ENCODE data around the gene ERC2. TPM values are rescaled to one million over a fixed set of nuclear protein-coding genes. Genes with fewer than 3 reads are reported as not detected.
A peak's percentile ranks its signal among the peaks of the same experiment; 100 is the strongest.

Gene ERC2
- total and polyA plus RNA-seq, 2 of the 13 experiments (the other 11 are each of a cell fraction or from before 2014, with no cell fraction given) = 0.16 to 0.22 TPM

- FAIRE-seq (no peak), DNase-seq (ENCODE audit: low spot score) (peak; percentile 4), ATAC-seq (peak; percentile 30; the same call in 1 of the 3 replicates)
- WGBS (ENCODE audit: low lambda C conversion rate) = 0% methylated on average over 1 of the region's 1 CpG
- Histone ChIP-seq H3K9ac (ENCODE audit: insufficient read depth, low read depth, low read length) (no peak overlapping the region), H3K79me2 (ENCODE audit: insufficient read depth, low read length) (no peaks in the 10 kb centered on the region), H3K4me2 (ENCODE audit: low read depth, low read length) (no peak overlapping the region), H4K20me1 (ENCODE audit: insufficient read depth, low read length) (no peaks in the 10 kb centered on the region), H3K9me3 (ENCODE audit: low read length) (no peaks in the 10 kb centered on the region), H3K27ac (ENCODE audit: extremely low read length, insufficient read depth, low read length) (no peak overlapping the region), H2AFZ (ENCODE audit: low read length) (no peak overlapping the region), H3K4me3 (replicated peaks in 1 of 3; ENCODE audit: insufficient read depth in 1 of 3, low read depth in 2 of 3, low read length in 3 of 3) (no peak overlapping the region), H3K27me3 (ENCODE audit: control insufficient read depth in 1 of 2, insufficient read depth in 2 of 2, low read length in 2 of 2) (no peaks in the 10 kb centered on the region), H3K36me3 (replicated peaks in 1 of 2; ENCODE audit: control insufficient read depth in 1 of 2, insufficient read depth in 2 of 2, low read length in 2 of 2) (no peaks in the 10 kb centered on the region), H3K4me1 (ENCODE audit: insufficient read depth, low read length) (no peaks in the 10 kb centered on the region)
- no TSS peak for BruUV-seq (replicated peaks)
- intact Hi-C loops (cut with micrococcal nuclease; ENCODE audit: unreplicated experiment) = no loop called here
- in situ Hi-C loops (cut with HindIII; ENCODE audit: extremely low pct_ligation_motif_present, low pct_unique_long_range_greater_than_20kb) = no loop called here
- ChIA-PET CTCF (ENCODE audit: low intra/inter-chr PET ratio, low total read pairs) (no interaction called here), POLR2A (no interaction called here)
- TF ChIP-seq ATF4 (CRISPR knock-in tag; IDR thresholded peaks at IDR 0.05) (0 out of 4 replicates have a peak, but pooled peaks of 1 of the 2 experiments have one; percentile 19), FOSL2 (CRISPR knock-in tag; IDR thresholded peaks at IDR 0.05) (0 out of 2 replicates have a peak, but pooled peaks have one; percentile 17), ZNF558 (CRISPR knock-in tag; IDR thresholded peaks at IDR 0.05; ENCODE audit: borderline replicate concordance) (no peak)
Observed at GRCh38 chr3:55873523-55874254, 594.6 kb downstream of the ERC2 start.

GRCh38 chr3:55870594-55870993, 597.7 kb downstream of the ERC2 start:
- WGBS (ENCODE audit: low lambda C conversion rate) = 34% methylated on average over 2 of the region's 5 CpGs
- ChIA-PET POLR2A (no interaction called here), CTCF (ENCODE audit: low intra/inter-chr PET ratio, low total read pairs) (no interaction called here)
- in situ Hi-C loops (cut with HindIII; ENCODE audit: extremely low pct_ligation_motif_present, low pct_unique_long_range_greater_than_20kb) (no loop called here), intact Hi-C loops (cut with micrococcal nuclease; ENCODE audit: unreplicated experiment) (no loop called here)
- ATAC-seq (no peak), DNase-seq (ENCODE audit: low spot score) (no peak), FAIRE-seq (no peak)
- TF ChIP-seq ATF7 (IDR thresholded peaks at IDR 0.05) (0 out of 2 replicates have a peak, but pooled peaks have one; percentile 10), ATF7 (CRISPR knock-in tag; IDR thresholded peaks at IDR 0.05) (no peak), FOSL2 (CRISPR knock-in tag; IDR thresholded peaks at IDR 0.05) (no peak), ARNT2 (CRISPR knock-in tag; IDR thresholded peaks at IDR 0.05; ENCODE audit: low read depth) (no peak), CREB1 (IDR thresholded peaks at IDR 0.05) (peak; percentile 33; the same call in 1 of the 2 replicates), CREB1 (CRISPR knock-in tag; IDR thresholded peaks at IDR 0.05) (no peak), LCORL (IDR thresholded peaks at IDR 0.05) (peak; percentile 45; the same call in 1 of the 2 replicates), LCORL (CRISPR knock-in tag; IDR thresholded peaks at IDR 0.05) (no peak)
- no peaks in the 10 kb centered on the region for H3K9me3 ChIP-seq (ENCODE audit: low read length)
- no TSS peak for BruUV-seq (replicated peaks)
- H3K4me3 ChIP-seq (replicated peaks in 1 of 3; ENCODE audit: insufficient read depth in 1 of 3, low read depth in 2 of 3, low read length in 3 of 3) = no peak overlapping the region
- no peak overlapping the region for H2AFZ ChIP-seq (ENCODE audit: low read length)
- H3K9ac ChIP-seq (ENCODE audit: insufficient read depth, low read depth, low read length) = no peak overlapping the region
- H3K79me2 ChIP-seq (ENCODE audit: insufficient read depth, low read length) = no peaks in the 10 kb centered on the region
- no peaks in the 10 kb centered on the region for H4K20me1 ChIP-seq (ENCODE audit: insufficient read depth, low read length)
- no peak overlapping the region for H3K27ac ChIP-seq (ENCODE audit: extremely low read length, insufficient read depth, low read length)
- H3K27me3 ChIP-seq (ENCODE audit: control insufficient read depth in 1 of 2, insufficient read depth in 2 of 2, low read length in 2 of 2) = no peaks in the 10 kb centered on the region
- H3K4me2 ChIP-seq (ENCODE audit: low read depth, low read length) = no peak overlapping the region
- H3K36me3 ChIP-seq (replicated peaks in 1 of 2; ENCODE audit: control insufficient read depth in 1 of 2, insufficient read depth in 2 of 2, low read length in 2 of 2) = no peaks in the 10 kb centered on the region
- H3K4me1 ChIP-seq (ENCODE audit: insufficient read depth, low read length) = no peaks in the 10 kb centered on the region
